ENCODE results near the gene PKDCC. TPM values are rescaled to one million over a fixed set of nuclear protein-coding genes. Genes with fewer than 3 reads are reported as not detected.

PKDCC gene
- total RNA-seq, 4 donors from 2014 or later = 34.1 to 244 (median 109) TPM

DNA sequence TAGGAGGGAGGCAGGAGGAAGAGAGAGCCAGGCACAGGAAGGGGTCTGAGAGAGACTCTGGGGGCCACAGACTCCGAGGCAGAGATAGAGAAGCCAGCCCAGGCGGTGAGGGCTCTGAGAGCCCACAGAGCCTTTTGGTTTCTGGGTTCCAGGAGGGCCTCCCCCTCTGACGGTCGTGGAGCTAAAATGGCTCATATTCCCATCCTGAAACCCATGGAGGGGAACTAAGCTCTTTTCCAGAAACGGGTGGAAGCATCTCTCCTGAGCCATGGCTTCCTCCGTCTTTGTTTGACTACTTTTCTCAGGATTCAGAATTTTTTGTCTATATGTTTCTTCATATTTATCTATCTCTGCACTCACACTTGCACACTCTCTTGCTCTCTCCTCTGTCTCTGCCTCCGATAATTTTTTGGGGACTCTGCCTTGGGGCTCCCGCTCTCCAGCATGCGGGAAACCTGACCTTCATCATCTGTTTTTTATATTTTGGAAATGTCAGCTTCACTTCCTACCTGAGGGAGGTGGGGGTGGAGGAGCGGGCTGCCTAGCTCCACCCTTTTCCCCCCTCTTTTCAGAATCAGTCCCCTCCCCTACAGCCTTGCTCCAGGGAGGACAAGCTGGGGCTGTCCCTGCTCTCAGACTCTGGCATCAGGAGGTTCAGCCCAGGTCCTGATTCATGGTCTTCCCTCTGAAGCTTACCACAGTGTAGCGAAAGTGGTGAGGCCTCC, 5.0 kb upstream of the PKDCC start:
- Histone ChIP-seq H3K36me3 (no peaks in the 10 kb centered on the region), H3K4me1 (peaks cover 0 to 11% of the 10 kb centered on the region in 2 donors), H3K27me3 (no peaks in the 10 kb centered on the region), H3K4me3 (no peak overlapping the region), H3K9me3 (no peaks in the 10 kb centered on the region), H3K27ac (no peak overlapping the region)
- intact Hi-C loops (cut with DNase I; ENCODE audit: low total_unique reads) = no loop called here
- no peak for TF ChIP-seq POLR2A (IDR thresholded peaks at IDR 0.05)
- TF ChIP-seq, protein P1, sequence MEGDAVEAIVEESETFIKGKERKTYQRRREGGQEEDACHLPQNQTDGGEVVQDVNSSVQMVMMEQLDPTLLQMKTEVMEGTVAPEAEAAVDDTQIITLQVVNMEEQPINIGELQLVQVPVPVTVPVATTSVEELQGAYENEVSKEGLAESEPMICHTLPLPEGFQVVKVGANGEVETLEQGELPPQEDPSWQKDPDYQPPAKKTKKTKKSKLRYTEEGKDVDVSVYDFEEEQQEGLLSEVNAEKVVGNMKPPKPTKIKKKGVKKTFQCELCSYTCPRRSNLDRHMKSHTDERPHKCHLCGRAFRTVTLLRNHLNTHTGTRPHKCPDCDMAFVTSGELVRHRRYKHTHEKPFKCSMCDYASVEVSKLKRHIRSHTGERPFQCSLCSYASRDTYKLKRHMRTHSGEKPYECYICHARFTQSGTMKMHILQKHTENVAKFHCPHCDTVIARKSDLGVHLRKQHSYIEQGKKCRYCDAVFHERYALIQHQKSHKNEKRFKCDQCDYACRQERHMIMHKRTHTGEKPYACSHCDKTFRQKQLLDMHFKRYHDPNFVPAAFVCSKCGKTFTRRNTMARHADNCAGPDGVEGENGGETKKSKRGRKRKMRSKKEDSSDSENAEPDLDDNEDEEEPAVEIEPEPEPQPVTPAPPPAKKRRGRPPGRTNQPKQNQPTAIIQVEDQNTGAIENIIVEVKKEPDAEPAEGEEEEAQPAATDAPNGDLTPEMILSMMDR (IDR thresholded peaks at IDR 0.05) = no peak
- no peak for DNase-seq

- no peaks in the 10 kb centered on the region for H3K27me3 ChIP-seq
- peaks cover 0 to 11% of the 10 kb centered on the region in 2 donors for H3K4me1 ChIP-seq
- no peaks in the 10 kb centered on the region for H3K36me3 ChIP-seq
- no peaks in the 10 kb centered on the region for H3K9me3 ChIP-seq
- DNase-seq = no peak
- no peak for TF ChIP-seq POLR2A (IDR thresholded peaks at IDR 0.05)
- TF ChIP-seq, protein P1 (IDR thresholded peaks at IDR 0.05) = no peak
- no peak overlapping the region for H3K4me3 ChIP-seq
- intact Hi-C loops (cut with DNase I; ENCODE audit: low total_unique reads) = no loop called here
- no peak overlapping the region for H3K27ac ChIP-seq
Observed at GRCh38 chr2:42043789-42044394, 3.9 kb upstream of the PKDCC start.

DNA sequence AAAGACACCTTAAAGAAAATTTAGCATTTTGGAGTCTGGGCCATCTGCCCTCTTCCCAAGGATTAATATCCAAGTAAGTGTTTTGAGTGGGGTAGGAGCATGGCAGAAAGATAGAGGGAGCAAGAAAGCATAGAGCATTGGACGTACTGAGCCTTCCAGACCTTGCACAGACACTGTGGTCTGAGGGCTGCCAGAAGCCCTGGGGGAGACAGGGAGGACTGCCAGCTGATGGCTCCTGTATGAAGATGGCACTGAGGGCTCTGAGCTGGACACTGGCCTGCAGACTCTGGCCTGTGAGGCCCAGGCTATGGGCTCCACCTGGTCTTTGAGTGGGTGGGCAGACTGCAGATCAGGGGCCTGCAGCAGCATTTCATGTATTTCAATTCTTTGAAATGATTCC, 2.9 kb upstream of the PKDCC start:
- H3K9me3 ChIP-seq = no peaks in the 10 kb centered on the region
- peaks cover 0 to 11% of the 10 kb centered on the region in 2 donors for H3K4me1 ChIP-seq
- intact Hi-C loops (cut with DNase I; ENCODE audit: low total_unique reads) = no loop called here
- no peak for TF ChIP-seq POLR2A (IDR thresholded peaks at IDR 0.05)
- TF ChIP-seq, protein P1 (IDR thresholded peaks at IDR 0.05) = no peak
- peak overlapping the region in 1 of 2 donors; percentile 99 for H3K27ac ChIP-seq
- H3K36me3 ChIP-seq = no peaks in the 10 kb centered on the region
- no peak overlapping the region for H3K4me3 ChIP-seq
- H3K27me3 ChIP-seq = no peaks in the 10 kb centered on the region
- DNase-seq = no peak

- H3K27me3 ChIP-seq = no peaks in the 10 kb centered on the region
- H3K4me1 ChIP-seq = peaks cover 0 to 11% of the 10 kb centered on the region in 2 donors
- intact Hi-C loops (cut with DNase I; ENCODE audit: low total_unique reads) = no loop called here
- H3K4me3 ChIP-seq = no peak overlapping the region
- H3K36me3 ChIP-seq = no peaks in the 10 kb centered on the region
- no peak for TF ChIP-seq POLR2A (IDR thresholded peaks at IDR 0.05)
- TF ChIP-seq, protein P1 (IDR thresholded peaks at IDR 0.05) = no peak
- DNase-seq = no peak
- no peaks in the 10 kb centered on the region for H3K9me3 ChIP-seq
- peak overlapping the region; percentile 96 to 99 for H3K27ac ChIP-seq
Observed at GRCh38 chr2:42045352-42045751, 2.5 kb upstream of the PKDCC start.
